Neural cell (in vitro differentiated cells): ENCODE results near the gene FAM167B. TPM values are rescaled to one million over a fixed set of nuclear protein-coding genes. Genes with fewer than 3 reads are reported as not detected.

ENCODE experiments used
- H2AFZ ChIP-seq: fragments of 200-600, 300-800 bp; sonication (generic), shearing (Covaris generic); 2 replicates; pipeline ENCODE4 v1.6.0; 2014; ENCODE audit warnings: low read depth, mild to moderate bottlenecking, antibody characterized with exemption, low read length, moderate library complexity
- H3F3A ChIP-seq: fragments of 200-600 bp; shearing (Covaris generic); 2 replicates; pipeline ENCODE4 v1.6.1; 2016; ENCODE audit warnings: mild to moderate bottlenecking, moderate library complexity, mixed read lengths, antibody characterized with exemption, low read length; ENCODE audit not compliant: insufficient read depth, poor library complexity, severe bottlenecking
- H3K27ac ChIP-seq: fragments of 200-600, 300-800 bp; sonication (generic), shearing (Covaris generic); 2 replicates; pipeline ENCODE4 v1.5.1; 2014; ENCODE audit warnings: mild to moderate bottlenecking, low read length, moderate library complexity
- H3K27me3 ChIP-seq: fragments of 300-800, 200-600 bp; sonication (generic), shearing (Covaris generic); 2 replicates; pipeline ENCODE4 v1.6.0; 2014; ENCODE audit warnings: mild to moderate bottlenecking, low read depth, low read length, moderate library complexity; ENCODE audit not compliant: insufficient read depth
- H3K36me3 ChIP-seq: fragments of 300-800, 200-600 bp; sonication (generic), shearing (Covaris generic); 2 replicates; pipeline ENCODE4 v1.5.1; 2014; ENCODE audit warnings: mild to moderate bottlenecking, antibody characterized with exemption, low read length, moderate library complexity; ENCODE audit not compliant: insufficient read depth
- H3K4me2 ChIP-seq: fragments of 300-800, 200-600 bp; sonication (generic), shearing (Covaris generic); 2 replicates; pipeline ENCODE4 v1.6.0; 2014; ENCODE audit warnings: mild to moderate bottlenecking, low read length
- H3K4me3 ChIP-seq: fragments of 300-800, 200-600 bp; sonication (generic), shearing (Covaris generic); 2 replicates; pipeline ENCODE4 v1.5.1; 2014; ENCODE audit warnings: mild to moderate bottlenecking, low read length, moderate library complexity
- H3K79me2 ChIP-seq: fragments of 200-600 bp; shearing (Covaris generic); replicated peaks from 2 replicates; pipeline ENCODE4 v1.6.0; 2014; ENCODE audit warnings: mild to moderate bottlenecking, low read length, moderate library complexity; ENCODE audit not compliant: insufficient read depth
- H3K9ac ChIP-seq: fragments of 300-800, 200-600 bp; sonication (generic), shearing (Covaris generic); 2 replicates; pipeline ENCODE4 v1.6.1; 2016; ENCODE audit warnings: mild to moderate bottlenecking, low read length, mixed read lengths
- H3K9me2 ChIP-seq: fragments of 200-600 bp; shearing (Covaris generic); 2 replicates; pipeline ENCODE4 v1.6.1; 2016; ENCODE audit warnings: mild to moderate bottlenecking, low read length, mixed read lengths; ENCODE audit not compliant: insufficient read depth
- H3K9me3 ChIP-seq: fragments of 200-600, 300-800 bp; sonication (generic), shearing (Covaris generic); 2 replicates; pipeline ENCODE4 v1.6.1; 2016; ENCODE audit warnings: mild to moderate bottlenecking, mixed run types, low read length, moderate library complexity, mixed read lengths
- H4K20me1 ChIP-seq: fragments of 200-600 bp; shearing (Covaris generic); 2 replicates; pipeline ENCODE4 v1.6.1; 2016; ENCODE audit warnings: mild to moderate bottlenecking, mixed run types; ENCODE audit not compliant: insufficient read depth
- EP300 ChIP-seq: fragments of 450-650 bp; conservative IDR thresholded peaks from 2 replicates; pipeline ENCODE4 v1.6.1; 2014; ENCODE audit warnings: antibody characterized with exemption, mild to moderate bottlenecking, moderate library complexity; ENCODE audit not compliant: poor library complexity, severe bottlenecking
- EZH2 ChIP-seq: fragments of 200-600, 300-800 bp; shearing (Covaris generic), sonication (generic); IDR thresholded peaks from 2 replicates; pipeline ENCODE4 v1.6.1; 2014; ENCODE audit warnings: antibody characterized with exemption, low read length, borderline replicate concordance, mild to moderate bottlenecking; ENCODE audit not compliant: insufficient read depth, poor library complexity, severe bottlenecking
- MXI1 ChIP-seq: fragments of 450-650 bp; conservative IDR thresholded peaks from 2 replicates; pipeline ENCODE4 v1.6.1; 2014; ENCODE audit warnings: antibody characterized with exemption, mild to moderate bottlenecking; ENCODE audit not compliant: poor library complexity, severe bottlenecking
- RAD21 ChIP-seq: fragments of 450-650 bp; conservative IDR thresholded peaks from 2 replicates; pipeline ENCODE4 v1.6.1; 2014; ENCODE audit warnings: antibody characterized with exemption, mild to moderate bottlenecking, moderate library complexity
- SMC3 ChIP-seq: fragments of 450-650 bp; conservative IDR thresholded peaks from 2 replicates; pipeline ENCODE4 v1.6.1; 2014; ENCODE audit warnings: antibody characterized with exemption, mild to moderate bottlenecking, moderate library complexity; ENCODE audit not compliant: poor library complexity
- polyA plus RNA-seq: library from polyadenylated mRNA; depleted of rRNA; stranded (reverse); fragments of >200 nt; gene quantifications from 2 replicates; pipeline ENCODE4 v1.2.3, GENCODE V29; 2014
- TF ChIP-seq, protein P1 (sequence below): fragments of 450-650 bp; IDR thresholded peaks from 2 replicates; pipeline ENCODE4 v1.5.1; 2014; ENCODE audit warnings: antibody characterized with exemption, mild to moderate bottlenecking, moderate library complexity; ENCODE audit not compliant: poor library complexity, severe bottlenecking
- TF ChIP-seq, protein P2 (sequence below): IDR thresholded peaks from 2 replicates; pipeline ENCODE4 v1.6.1; 2012; ENCODE audit warnings: borderline replicate concordance

The FAM167B gene
- polyA plus RNA-seq, 1 donor from 2014 or later = not detected

DNA sequence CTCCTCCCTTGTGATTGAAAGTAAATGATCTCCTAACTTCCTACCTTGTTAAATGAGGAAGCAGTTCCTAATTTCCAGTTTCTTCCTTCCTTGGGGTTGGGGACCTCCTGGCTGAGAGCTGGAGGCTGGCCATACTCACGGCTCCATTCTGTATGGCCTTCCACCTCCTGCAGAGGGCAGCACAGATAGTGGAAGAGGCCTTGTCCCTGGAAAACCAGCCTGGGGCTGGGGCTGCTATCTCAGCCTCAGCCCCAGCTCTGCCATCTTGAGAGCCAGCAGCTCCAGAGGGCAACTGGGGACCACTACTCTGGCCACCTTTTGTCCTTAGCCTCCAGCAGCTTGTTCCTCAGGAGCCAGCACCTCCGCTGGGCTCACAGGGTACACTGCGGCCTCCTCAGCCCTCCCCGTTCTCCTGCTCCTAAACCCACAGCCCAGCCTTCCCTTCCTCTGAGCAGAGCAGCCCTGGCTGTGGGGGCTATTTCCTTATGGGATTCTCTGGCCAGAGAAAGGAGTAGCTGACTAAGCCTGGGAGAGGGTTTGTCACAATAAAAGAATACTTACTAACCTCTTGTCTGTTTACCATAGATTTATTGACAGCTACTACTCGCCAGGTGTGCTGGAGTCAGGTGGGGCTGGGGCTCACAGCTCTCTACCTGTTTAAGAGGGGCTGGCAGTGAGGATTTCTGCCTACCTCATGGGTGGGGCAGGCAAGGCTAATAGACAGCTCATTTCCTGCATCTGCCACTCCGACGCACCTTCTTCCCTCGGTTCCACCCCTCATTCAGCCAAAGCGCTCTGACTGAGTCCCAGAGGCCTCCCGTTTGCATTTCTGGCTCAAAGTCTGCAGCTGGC, 31.2 kb upstream of the FAM167B start:
- no peak overlapping the region for H3K27ac ChIP-seq
- no peak overlapping the region for H3K9ac ChIP-seq
- peaks cover 4% of the 10 kb centered on the region for H3K79me2 ChIP-seq
- H3K27me3 ChIP-seq = no peaks in the 10 kb centered on the region
- no peaks in the 10 kb centered on the region for H3F3A ChIP-seq
- H3K4me3 ChIP-seq = no peak overlapping the region
- no peaks in the 10 kb centered on the region for H3K9me2 ChIP-seq
- no peak for TF ChIP-seq EZH2
- peak; percentile 67 for TF ChIP-seq RAD21
- TF ChIP-seq, protein P1, sequence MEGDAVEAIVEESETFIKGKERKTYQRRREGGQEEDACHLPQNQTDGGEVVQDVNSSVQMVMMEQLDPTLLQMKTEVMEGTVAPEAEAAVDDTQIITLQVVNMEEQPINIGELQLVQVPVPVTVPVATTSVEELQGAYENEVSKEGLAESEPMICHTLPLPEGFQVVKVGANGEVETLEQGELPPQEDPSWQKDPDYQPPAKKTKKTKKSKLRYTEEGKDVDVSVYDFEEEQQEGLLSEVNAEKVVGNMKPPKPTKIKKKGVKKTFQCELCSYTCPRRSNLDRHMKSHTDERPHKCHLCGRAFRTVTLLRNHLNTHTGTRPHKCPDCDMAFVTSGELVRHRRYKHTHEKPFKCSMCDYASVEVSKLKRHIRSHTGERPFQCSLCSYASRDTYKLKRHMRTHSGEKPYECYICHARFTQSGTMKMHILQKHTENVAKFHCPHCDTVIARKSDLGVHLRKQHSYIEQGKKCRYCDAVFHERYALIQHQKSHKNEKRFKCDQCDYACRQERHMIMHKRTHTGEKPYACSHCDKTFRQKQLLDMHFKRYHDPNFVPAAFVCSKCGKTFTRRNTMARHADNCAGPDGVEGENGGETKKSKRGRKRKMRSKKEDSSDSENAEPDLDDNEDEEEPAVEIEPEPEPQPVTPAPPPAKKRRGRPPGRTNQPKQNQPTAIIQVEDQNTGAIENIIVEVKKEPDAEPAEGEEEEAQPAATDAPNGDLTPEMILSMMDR = peak; percentile 73
- peak; percentile 61 for TF ChIP-seq SMC3
- H3K9me3 ChIP-seq = no peaks in the 10 kb centered on the region
- H3K4me2 ChIP-seq = no peak overlapping the region
- peaks cover 5% of the 10 kb centered on the region for H3K36me3 ChIP-seq
- no peaks in the 10 kb centered on the region for H4K20me1 ChIP-seq
- H2AFZ ChIP-seq = no peak overlapping the region

- Histone ChIP-seq H3K9me2 (no peaks in the 10 kb centered on the region), H3K27me3 (no peaks in the 10 kb centered on the region), H3K36me3 (peaks cover 5% of the 10 kb centered on the region), H3F3A (no peaks in the 10 kb centered on the region), H4K20me1 (no peaks in the 10 kb centered on the region), H3K27ac (no peak overlapping the region), H2AFZ (no peak overlapping the region), H3K4me3 (no peak overlapping the region), H3K9me3 (no peaks in the 10 kb centered on the region), H3K4me2 (no peak overlapping the region), H3K9ac (no peak overlapping the region), H3K79me2 (peaks cover 12% of the 10 kb centered on the region)
- TF ChIP-seq SMC3 = no peak
- TF ChIP-seq, protein P2, sequence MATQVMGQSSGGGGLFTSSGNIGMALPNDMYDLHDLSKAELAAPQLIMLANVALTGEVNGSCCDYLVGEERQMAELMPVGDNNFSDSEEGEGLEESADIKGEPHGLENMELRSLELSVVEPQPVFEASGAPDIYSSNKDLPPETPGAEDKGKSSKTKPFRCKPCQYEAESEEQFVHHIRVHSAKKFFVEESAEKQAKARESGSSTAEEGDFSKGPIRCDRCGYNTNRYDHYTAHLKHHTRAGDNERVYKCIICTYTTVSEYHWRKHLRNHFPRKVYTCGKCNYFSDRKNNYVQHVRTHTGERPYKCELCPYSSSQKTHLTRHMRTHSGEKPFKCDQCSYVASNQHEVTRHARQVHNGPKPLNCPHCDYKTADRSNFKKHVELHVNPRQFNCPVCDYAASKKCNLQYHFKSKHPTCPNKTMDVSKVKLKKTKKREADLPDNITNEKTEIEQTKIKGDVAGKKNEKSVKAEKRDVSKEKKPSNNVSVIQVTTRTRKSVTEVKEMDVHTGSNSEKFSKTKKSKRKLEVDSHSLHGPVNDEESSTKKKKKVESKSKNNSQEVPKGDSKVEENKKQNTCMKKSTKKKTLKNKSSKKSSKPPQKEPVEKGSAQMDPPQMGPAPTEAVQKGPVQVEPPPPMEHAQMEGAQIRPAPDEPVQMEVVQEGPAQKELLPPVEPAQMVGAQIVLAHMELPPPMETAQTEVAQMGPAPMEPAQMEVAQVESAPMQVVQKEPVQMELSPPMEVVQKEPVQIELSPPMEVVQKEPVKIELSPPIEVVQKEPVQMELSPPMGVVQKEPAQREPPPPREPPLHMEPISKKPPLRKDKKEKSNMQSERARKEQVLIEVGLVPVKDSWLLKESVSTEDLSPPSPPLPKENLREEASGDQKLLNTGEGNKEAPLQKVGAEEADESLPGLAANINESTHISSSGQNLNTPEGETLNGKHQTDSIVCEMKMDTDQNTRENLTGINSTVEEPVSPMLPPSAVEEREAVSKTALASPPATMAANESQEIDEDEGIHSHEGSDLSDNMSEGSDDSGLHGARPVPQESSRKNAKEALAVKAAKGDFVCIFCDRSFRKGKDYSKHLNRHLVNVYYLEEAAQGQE = no peak
- TF ChIP-seq EP300 = no peak
- no peak for TF ChIP-seq MXI1
Measured at GRCh38 chr1:32216566-32216965, 30.5 kb upstream of the FAM167B start.
